Measurements from ENCODE around the gene WDR91.

DNA sequence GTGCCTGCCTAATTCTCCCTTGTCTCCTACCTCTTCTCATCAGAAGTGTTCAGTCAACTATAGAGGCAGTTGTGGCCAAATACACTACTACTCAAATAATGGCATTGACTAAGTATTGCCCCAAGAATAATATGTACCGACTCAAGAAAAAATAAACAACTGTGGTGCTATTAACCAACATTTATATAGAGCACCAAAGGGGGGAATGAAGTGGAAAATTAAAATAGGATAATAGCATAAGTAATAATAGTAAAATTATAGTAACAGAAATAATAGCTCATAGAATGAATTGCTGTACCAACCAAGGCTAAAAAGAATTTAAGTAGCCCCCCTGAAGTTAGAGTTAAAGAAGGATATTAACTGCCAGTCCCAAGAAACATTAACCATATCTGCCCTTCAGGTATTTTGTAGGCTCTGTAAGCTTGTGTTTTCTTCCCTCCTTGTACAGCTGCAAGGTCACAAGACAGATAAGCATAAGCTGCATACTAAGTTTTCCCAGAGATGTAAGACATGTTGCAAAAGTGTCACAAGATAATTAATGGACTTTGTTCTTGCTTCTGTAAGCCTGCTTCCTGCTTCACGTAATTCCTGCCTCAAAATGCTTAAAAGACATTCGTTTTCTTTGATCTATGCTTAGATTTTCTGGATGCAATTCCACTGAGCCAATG lies 29.9 kb downstream of the WDR91 start:
- TF ChIP-seq, protein P1, sequence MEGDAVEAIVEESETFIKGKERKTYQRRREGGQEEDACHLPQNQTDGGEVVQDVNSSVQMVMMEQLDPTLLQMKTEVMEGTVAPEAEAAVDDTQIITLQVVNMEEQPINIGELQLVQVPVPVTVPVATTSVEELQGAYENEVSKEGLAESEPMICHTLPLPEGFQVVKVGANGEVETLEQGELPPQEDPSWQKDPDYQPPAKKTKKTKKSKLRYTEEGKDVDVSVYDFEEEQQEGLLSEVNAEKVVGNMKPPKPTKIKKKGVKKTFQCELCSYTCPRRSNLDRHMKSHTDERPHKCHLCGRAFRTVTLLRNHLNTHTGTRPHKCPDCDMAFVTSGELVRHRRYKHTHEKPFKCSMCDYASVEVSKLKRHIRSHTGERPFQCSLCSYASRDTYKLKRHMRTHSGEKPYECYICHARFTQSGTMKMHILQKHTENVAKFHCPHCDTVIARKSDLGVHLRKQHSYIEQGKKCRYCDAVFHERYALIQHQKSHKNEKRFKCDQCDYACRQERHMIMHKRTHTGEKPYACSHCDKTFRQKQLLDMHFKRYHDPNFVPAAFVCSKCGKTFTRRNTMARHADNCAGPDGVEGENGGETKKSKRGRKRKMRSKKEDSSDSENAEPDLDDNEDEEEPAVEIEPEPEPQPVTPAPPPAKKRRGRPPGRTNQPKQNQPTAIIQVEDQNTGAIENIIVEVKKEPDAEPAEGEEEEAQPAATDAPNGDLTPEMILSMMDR (IDR thresholded peaks at IDR 0.05; ENCODE audit: low read depth, low read length, missing input control), result no peak
- TF ChIP-seq YY1 (IDR thresholded peaks at IDR 0.05), result no peak
- TF ChIP-seq, protein P2, sequence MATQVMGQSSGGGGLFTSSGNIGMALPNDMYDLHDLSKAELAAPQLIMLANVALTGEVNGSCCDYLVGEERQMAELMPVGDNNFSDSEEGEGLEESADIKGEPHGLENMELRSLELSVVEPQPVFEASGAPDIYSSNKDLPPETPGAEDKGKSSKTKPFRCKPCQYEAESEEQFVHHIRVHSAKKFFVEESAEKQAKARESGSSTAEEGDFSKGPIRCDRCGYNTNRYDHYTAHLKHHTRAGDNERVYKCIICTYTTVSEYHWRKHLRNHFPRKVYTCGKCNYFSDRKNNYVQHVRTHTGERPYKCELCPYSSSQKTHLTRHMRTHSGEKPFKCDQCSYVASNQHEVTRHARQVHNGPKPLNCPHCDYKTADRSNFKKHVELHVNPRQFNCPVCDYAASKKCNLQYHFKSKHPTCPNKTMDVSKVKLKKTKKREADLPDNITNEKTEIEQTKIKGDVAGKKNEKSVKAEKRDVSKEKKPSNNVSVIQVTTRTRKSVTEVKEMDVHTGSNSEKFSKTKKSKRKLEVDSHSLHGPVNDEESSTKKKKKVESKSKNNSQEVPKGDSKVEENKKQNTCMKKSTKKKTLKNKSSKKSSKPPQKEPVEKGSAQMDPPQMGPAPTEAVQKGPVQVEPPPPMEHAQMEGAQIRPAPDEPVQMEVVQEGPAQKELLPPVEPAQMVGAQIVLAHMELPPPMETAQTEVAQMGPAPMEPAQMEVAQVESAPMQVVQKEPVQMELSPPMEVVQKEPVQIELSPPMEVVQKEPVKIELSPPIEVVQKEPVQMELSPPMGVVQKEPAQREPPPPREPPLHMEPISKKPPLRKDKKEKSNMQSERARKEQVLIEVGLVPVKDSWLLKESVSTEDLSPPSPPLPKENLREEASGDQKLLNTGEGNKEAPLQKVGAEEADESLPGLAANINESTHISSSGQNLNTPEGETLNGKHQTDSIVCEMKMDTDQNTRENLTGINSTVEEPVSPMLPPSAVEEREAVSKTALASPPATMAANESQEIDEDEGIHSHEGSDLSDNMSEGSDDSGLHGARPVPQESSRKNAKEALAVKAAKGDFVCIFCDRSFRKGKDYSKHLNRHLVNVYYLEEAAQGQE (IDR thresholded peaks at IDR 0.05), result no peak

Measured in liver (tissue), 2 donors.